Nephron (organoid): ENCODE data around the gene VIT.

Experiments used
- H3K27ac Mint-ChIP-seq, 3 experiments: 2 replicates each; pipeline ENCODE4 v1.8.0; 2020; ENCODE audit warnings: mixed read lengths in 3 of 3, mild to moderate bottlenecking in 2 of 3, moderate library complexity in 1 of 3
- H3K27me3 Mint-ChIP-seq: 2 replicates; pipeline ENCODE4 v1.8.0; 2021; ENCODE audit warnings: low read depth, mild to moderate bottlenecking, moderate library complexity, mixed read lengths
- H3K36me3 Mint-ChIP-seq: 2 replicates; pipeline ENCODE4 v1.8.0; 2020; ENCODE audit warnings: low read depth, mixed read lengths
- H3K4me1 Mint-ChIP-seq: 2 replicates; pipeline ENCODE4 v1.8.0; 2020; ENCODE audit warnings: mixed read lengths
- H3K4me3 Mint-ChIP-seq, 3 experiments: 2 replicates each; pipeline ENCODE4 v1.8.0; 2020; ENCODE audit warnings: mild to moderate bottlenecking in 3 of 3, mixed read lengths in 3 of 3, moderate library complexity in 2 of 3
- H3K9me3 Mint-ChIP-seq: 2 replicates; pipeline ENCODE4 v1.8.0; 2020; ENCODE audit warnings: mixed read lengths
- TF ChIP-seq, protein P1 (sequence below), 3 experiments: fragments of 200-600 bp; sonication (generic); IDR thresholded peaks; one replicate each; pipeline ENCODE4 v1.5.0; 2021; ENCODE audit warnings: antibody characterized with exemption in 3 of 3; ENCODE audit not compliant: unreplicated experiment in 3 of 3

Gene VIT

DNA sequence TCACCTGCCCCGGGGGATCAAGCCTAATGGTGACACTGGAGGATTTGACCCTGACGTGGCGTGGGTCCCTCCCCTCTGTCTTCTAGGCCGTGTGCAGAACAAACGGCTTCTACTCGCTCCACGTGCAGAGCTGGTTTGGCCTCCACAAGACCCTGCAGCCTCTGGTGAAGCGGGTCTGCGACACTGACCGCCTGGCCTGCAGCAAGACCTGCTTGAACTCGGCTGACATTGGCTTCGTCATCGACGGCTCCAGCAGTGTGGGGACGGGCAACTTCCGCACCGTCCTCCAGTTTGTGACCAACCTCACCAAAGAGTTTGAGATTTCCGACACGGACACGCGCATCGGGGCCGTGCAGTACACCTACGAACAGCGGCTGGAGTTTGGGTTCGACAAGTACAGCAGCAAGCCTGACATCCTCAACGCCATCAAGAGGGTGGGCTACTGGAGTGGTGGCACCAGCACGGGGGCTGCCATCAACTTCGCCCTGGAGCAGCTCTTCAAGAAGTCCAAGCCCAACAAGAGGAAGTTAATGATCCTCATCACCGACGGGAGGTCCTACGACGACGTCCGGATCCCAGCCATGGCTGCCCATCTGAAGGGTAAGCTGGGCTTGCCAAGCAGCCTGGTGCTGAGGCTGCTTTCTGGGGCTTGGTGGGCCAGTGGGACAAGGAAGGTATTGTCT lies 112.0 kb downstream of the VIT start:
- Mint-ChIP-seq H3K36me3 (no peaks in the 10 kb centered on the region), H3K27ac (no peak overlapping the region), H3K4me1 (no peaks in the 10 kb centered on the region), H3K4me3 (no peak overlapping the region), H3K9me3 (no peaks in the 10 kb centered on the region), H3K27me3 (no peaks in the 10 kb centered on the region)
- TF ChIP-seq, protein P1, sequence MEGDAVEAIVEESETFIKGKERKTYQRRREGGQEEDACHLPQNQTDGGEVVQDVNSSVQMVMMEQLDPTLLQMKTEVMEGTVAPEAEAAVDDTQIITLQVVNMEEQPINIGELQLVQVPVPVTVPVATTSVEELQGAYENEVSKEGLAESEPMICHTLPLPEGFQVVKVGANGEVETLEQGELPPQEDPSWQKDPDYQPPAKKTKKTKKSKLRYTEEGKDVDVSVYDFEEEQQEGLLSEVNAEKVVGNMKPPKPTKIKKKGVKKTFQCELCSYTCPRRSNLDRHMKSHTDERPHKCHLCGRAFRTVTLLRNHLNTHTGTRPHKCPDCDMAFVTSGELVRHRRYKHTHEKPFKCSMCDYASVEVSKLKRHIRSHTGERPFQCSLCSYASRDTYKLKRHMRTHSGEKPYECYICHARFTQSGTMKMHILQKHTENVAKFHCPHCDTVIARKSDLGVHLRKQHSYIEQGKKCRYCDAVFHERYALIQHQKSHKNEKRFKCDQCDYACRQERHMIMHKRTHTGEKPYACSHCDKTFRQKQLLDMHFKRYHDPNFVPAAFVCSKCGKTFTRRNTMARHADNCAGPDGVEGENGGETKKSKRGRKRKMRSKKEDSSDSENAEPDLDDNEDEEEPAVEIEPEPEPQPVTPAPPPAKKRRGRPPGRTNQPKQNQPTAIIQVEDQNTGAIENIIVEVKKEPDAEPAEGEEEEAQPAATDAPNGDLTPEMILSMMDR (IDR thresholded peaks at IDR 0.05; ENCODE audit: unreplicated experiment in 3 of 3): no peak

DNA sequence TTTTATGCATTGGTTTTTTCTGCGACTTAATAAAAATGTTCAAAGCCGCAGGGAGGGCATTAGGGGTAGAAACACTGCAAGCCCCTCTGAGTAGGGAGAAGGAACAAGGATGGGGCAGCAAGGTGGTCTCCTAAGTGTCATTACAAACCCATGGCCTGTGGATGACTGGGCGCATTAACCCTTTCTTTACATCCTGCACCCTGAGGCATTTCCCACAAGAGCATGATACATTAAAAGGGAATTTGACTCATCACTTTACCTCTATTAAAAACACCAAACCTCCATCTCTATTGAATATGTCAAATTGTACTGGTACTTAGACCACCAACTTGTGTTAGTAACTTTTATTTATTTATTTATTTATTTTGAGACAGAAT lies 112.5 kb downstream of the VIT start:
- TF ChIP-seq, protein P1 (IDR thresholded peaks at IDR 0.05; ENCODE audit: unreplicated experiment in 3 of 3): no peak
- no peaks in the 10 kb centered on the region for H3K36me3 Mint-ChIP-seq
- no peak overlapping the region for H3K4me3 Mint-ChIP-seq
- H3K9me3 Mint-ChIP-seq: no peaks in the 10 kb centered on the region
- H3K27me3 Mint-ChIP-seq: no peaks in the 10 kb centered on the region
- H3K27ac Mint-ChIP-seq: no peak overlapping the region
- H3K4me1 Mint-ChIP-seq: no peaks in the 10 kb centered on the region

DNA sequence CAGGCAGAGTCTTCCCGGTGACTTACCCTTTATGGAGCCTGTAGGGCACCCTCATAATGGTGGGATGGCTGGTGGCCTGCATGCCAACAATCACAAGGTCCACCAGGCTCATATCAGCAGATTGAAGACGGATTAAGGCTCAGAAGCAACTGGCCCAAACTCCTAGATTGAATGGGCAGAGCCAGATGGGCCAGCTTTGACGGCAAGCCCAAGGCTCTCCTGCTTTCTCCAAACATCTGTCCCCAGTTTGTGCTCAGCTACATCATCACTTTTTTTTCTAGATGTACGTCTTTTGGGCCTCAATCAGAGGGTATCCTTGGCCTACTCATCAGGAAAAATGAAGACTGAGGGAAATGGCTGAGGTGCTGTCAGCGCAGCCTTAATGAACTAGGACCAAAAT lies 114.6 kb downstream of the VIT start:
- H3K27ac Mint-ChIP-seq: no peak overlapping the region
- no peak overlapping the region for H3K4me3 Mint-ChIP-seq
- TF ChIP-seq, protein P1 (IDR thresholded peaks at IDR 0.05; ENCODE audit: unreplicated experiment in 3 of 3): no peak
- H3K27me3 Mint-ChIP-seq: no peaks in the 10 kb centered on the region
- H3K36me3 Mint-ChIP-seq: no peaks in the 10 kb centered on the region
- H3K9me3 Mint-ChIP-seq: no peaks in the 10 kb centered on the region
- H3K4me1 Mint-ChIP-seq: no peaks in the 10 kb centered on the region

DNA sequence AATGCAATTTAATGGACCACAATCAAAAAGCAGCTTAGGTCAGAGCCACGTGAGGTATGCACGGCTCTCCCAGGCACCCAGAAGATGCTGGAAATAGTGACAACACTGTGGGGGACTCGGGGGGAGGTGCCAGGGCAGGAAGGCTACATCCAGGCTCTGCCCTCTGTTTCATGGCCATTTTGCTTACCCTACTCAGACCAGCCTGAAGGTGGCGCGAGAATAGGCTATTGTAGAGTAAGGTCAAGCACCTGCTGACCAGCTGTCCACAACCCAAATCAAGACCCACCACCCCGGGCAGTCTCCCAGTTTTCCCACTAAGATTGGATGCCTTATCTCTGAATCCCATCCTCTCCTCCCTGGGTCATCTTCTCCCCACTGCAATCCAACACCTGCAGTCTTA lies 115.7 kb downstream of the VIT start:
- no peak overlapping the region for H3K4me3 Mint-ChIP-seq
- H3K27me3 Mint-ChIP-seq: peaks cover 3% of the 10 kb centered on the region
- no peaks in the 10 kb centered on the region for H3K36me3 Mint-ChIP-seq
- no peak overlapping the region for H3K27ac Mint-ChIP-seq
- TF ChIP-seq, protein P1 (IDR thresholded peaks at IDR 0.05; ENCODE audit: unreplicated experiment in 3 of 3): no peak
- H3K4me1 Mint-ChIP-seq: no peaks in the 10 kb centered on the region
- no peaks in the 10 kb centered on the region for H3K9me3 Mint-ChIP-seq

DNA sequence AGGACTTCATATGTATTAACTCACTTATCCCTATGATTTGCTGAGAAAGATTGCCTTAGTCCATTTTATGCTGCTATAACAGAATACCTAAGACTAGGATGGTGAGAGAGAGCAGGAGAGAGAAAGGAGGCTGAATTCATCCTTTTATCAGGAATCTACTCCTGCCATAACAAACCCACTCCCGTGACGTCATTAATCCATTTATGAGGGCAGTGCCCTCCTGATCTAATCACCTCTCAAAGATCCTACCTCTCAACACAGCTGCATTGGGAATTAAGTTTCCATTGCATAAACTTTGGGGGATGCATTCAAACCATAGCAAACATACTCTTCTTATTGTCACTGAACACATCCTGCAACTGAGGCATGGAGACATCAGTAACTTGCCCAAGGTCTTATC lies 122.0 kb downstream of the VIT start:
- TF ChIP-seq, protein P1 (IDR thresholded peaks at IDR 0.05; ENCODE audit: unreplicated experiment in 3 of 3): no peak
- no peaks in the 10 kb centered on the region for H3K9me3 Mint-ChIP-seq
- H3K4me3 Mint-ChIP-seq: no peak overlapping the region
- no peaks in the 10 kb centered on the region for H3K4me1 Mint-ChIP-seq
- H3K27me3 Mint-ChIP-seq: peaks cover 11% of the 10 kb centered on the region
- no peaks in the 10 kb centered on the region for H3K36me3 Mint-ChIP-seq
- no peak overlapping the region for H3K27ac Mint-ChIP-seq

DNA sequence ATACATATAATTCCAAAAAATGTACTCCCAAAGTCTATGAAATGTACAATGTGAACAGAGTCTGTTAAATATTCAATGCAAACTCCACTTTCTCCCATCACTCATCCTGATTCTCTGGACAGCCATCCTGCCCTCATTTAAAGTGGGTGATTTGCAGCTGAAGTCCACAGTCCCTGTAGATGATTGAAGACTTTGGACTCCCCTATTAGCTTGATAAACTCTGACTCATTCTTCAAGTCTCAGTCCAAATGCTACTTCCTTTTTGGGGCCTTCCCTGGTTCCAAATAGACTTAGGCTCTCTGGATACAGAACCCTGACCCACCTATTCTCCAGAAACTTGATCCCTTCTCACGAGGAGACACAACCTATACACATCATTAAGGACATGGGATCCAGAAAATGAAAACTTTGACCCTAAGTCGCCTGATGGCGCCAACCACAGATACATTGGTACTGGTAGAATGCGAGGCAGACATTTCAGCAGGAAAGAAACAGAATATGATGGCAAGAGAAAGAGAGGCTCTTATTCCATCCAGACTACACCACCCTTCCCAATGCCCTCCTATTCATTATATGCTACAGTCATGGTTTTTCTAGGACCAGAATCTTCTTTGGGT lies 122.7 kb downstream of the VIT start:
- Mint-ChIP-seq H3K27ac (no peak overlapping the region), H3K27me3 (peaks cover 11% of the 10 kb centered on the region), H3K4me1 (no peaks in the 10 kb centered on the region), H3K9me3 (no peaks in the 10 kb centered on the region), H3K36me3 (no peaks in the 10 kb centered on the region), H3K4me3 (no peak overlapping the region)
- TF ChIP-seq, protein P1 (IDR thresholded peaks at IDR 0.05; ENCODE audit: unreplicated experiment in 3 of 3): no peak
